ENCODE measurements around the gene DLK2.
"Not testable (repeated sequence)": the region's sequence is repeated elsewhere in the genome, so short reads cannot be mapped to it uniquely, and the experiment has no call there.

The DLK2 gene

GRCh38 chr6:43461936-43462335, 6.6 kb upstream of the DLK2 start:
- WGBS, 2 donors (ENCODE audit: extremely low coverage in 2 of 2, insufficient read length in 2 of 2, insufficient replicate concordance in 1 of 2), result no CpG with 5 or more reads among the region's 5 CpGs
- peaks cover 0 to 22% (median 2%) of the 10 kb centered on the region in 3 experiments for H3K27me3 ChIP-seq (ENCODE audit: control insufficient read depth in 3 of 3, insufficient read depth in 3 of 3, low read depth in 1 of 3, low read length in 3 of 3)
- no peaks in the 10 kb centered on the region for H3K4me1 ChIP-seq (ENCODE audit: control insufficient read depth in 2 of 2, insufficient read depth in 1 of 2, low read depth in 1 of 2, low read length in 2 of 2)
- H3K23ac ChIP-seq (ENCODE audit: low read depth, low read length, poor library complexity), result no peak overlapping the region
- no peak overlapping the region for H3K4me3 ChIP-seq (ENCODE audit: low read length in 2 of 2)
- H4K91ac ChIP-seq (ENCODE audit: low read depth, low read length, poor library complexity), result no peak overlapping the region
- no peak overlapping the region for H4K8ac ChIP-seq (ENCODE audit: low read depth, low read length)
- H3K27ac ChIP-seq (replicated peaks; ENCODE audit: low read length), result no peak overlapping the region
- H3K79me1 ChIP-seq (ENCODE audit: low read depth, low read length), result no peaks in the 10 kb centered on the region
- no peak overlapping the region for H2BK5ac ChIP-seq (ENCODE audit: low read length)
- no peak overlapping the region for H2BK12ac ChIP-seq (ENCODE audit: low read length)
- H2BK120ac ChIP-seq (ENCODE audit: low read depth, low read length), result no peak overlapping the region
- H3K9me3 ChIP-seq (replicated peaks in 1 of 2; ENCODE audit: control insufficient read depth in 2 of 2, insufficient read depth in 1 of 2, low read depth in 1 of 2, low read length in 2 of 2), result no peaks in the 10 kb centered on the region
- H3K4ac ChIP-seq (ENCODE audit: low read length), result no peak overlapping the region
- no peak overlapping the region for H3K14ac ChIP-seq (ENCODE audit: low read length)
- H3K18ac ChIP-seq (ENCODE audit: low read length), result no peak overlapping the region
- no peak overlapping the region for H2AFZ ChIP-seq (ENCODE audit: low read length)
- no peak overlapping the region for H3K9ac ChIP-seq (ENCODE audit: low read depth, low read length, poor library complexity)
- H2BK15ac ChIP-seq (ENCODE audit: low read length), result no peak overlapping the region
- DNase-seq (ENCODE audit: low spot score), result no peak
- H3K36me3 ChIP-seq (replicated peaks in 1 of 2; ENCODE audit: control insufficient read depth in 2 of 2, insufficient read depth in 2 of 2, low read length in 2 of 2), result no peaks in the 10 kb centered on the region
- H3K4me2 ChIP-seq (ENCODE audit: insufficient read depth, low read length, poor library complexity, severe bottlenecking), result no peak overlapping the region
- no peak overlapping the region for H2AK5ac ChIP-seq (ENCODE audit: low read depth, low read length)

GRCh38 chr6:43460032-43460431, 4.7 kb upstream of the DLK2 start:
- H2BK15ac ChIP-seq (ENCODE audit: low read length), result no peak overlapping the region
- no peak overlapping the region for H2BK120ac ChIP-seq (ENCODE audit: low read depth, low read length)
- no peak overlapping the region for H3K18ac ChIP-seq (ENCODE audit: low read length)
- H4K91ac ChIP-seq (ENCODE audit: low read depth, low read length, poor library complexity), result no peak overlapping the region
- no peak overlapping the region for H2AFZ ChIP-seq (ENCODE audit: low read length)
- H3K27me3 ChIP-seq (ENCODE audit: control insufficient read depth in 3 of 3, insufficient read depth in 3 of 3, low read depth in 1 of 3, low read length in 3 of 3), result peaks cover 2 to 29% (median 16%) of the 10 kb centered on the region in 3 experiments
- no peak overlapping the region for H3K4me2 ChIP-seq (ENCODE audit: insufficient read depth, low read length, poor library complexity, severe bottlenecking)
- peaks cover 0 to 4% of the 10 kb centered on the region in 2 donors for H3K4me1 ChIP-seq (ENCODE audit: control insufficient read depth in 2 of 2, insufficient read depth in 1 of 2, low read depth in 1 of 2, low read length in 2 of 2)
- no peak overlapping the region for H3K27ac ChIP-seq (replicated peaks; ENCODE audit: low read length)
- H3K79me1 ChIP-seq (ENCODE audit: low read depth, low read length), result no peaks in the 10 kb centered on the region
- WGBS, 2 donors (ENCODE audit: extremely low coverage in 2 of 2, insufficient read length in 2 of 2, insufficient replicate concordance in 1 of 2), result no CpG with 5 or more reads among the region's 4 CpGs
- no peaks in the 10 kb centered on the region for H3K9me3 ChIP-seq (replicated peaks in 1 of 2; ENCODE audit: control insufficient read depth in 2 of 2, insufficient read depth in 1 of 2, low read depth in 1 of 2, low read length in 2 of 2)
- no peak overlapping the region for H3K9ac ChIP-seq (ENCODE audit: low read depth, low read length, poor library complexity)
- H3K4ac ChIP-seq (ENCODE audit: low read length), result no peak overlapping the region
- H3K14ac ChIP-seq (ENCODE audit: low read length), result no peak overlapping the region
- no peak for DNase-seq (ENCODE audit: low spot score)
- no peak overlapping the region for H3K23ac ChIP-seq (ENCODE audit: low read depth, low read length, poor library complexity)
- H4K8ac ChIP-seq (ENCODE audit: low read depth, low read length), result no peak overlapping the region
- no peak overlapping the region for H2BK12ac ChIP-seq (ENCODE audit: low read length)
- H3K36me3 ChIP-seq (replicated peaks in 1 of 2; ENCODE audit: control insufficient read depth in 2 of 2, insufficient read depth in 2 of 2, low read length in 2 of 2), result no peaks in the 10 kb centered on the region
- no peak overlapping the region for H2AK5ac ChIP-seq (ENCODE audit: low read depth, low read length)
- no peak overlapping the region for H3K4me3 ChIP-seq (ENCODE audit: low read length in 2 of 2)
- no peak overlapping the region for H2BK5ac ChIP-seq (ENCODE audit: low read length)

GRCh38 chr6:43459535-43459934, 4.2 kb upstream of the DLK2 start:
- no peak overlapping the region for H2BK5ac ChIP-seq (ENCODE audit: low read length)
- no peak overlapping the region for H2BK12ac ChIP-seq (ENCODE audit: low read length)
- no peak for DNase-seq (ENCODE audit: low spot score)
- peaks cover 0 to 4% of the 10 kb centered on the region in 2 donors for H3K4me1 ChIP-seq (ENCODE audit: control insufficient read depth in 2 of 2, insufficient read depth in 1 of 2, low read depth in 1 of 2, low read length in 2 of 2)
- no peak overlapping the region for H3K9ac ChIP-seq (ENCODE audit: low read depth, low read length, poor library complexity)
- H3K4me3 ChIP-seq (ENCODE audit: low read length in 2 of 2), result no peak overlapping the region
- H3K14ac ChIP-seq (ENCODE audit: low read length), result no peak overlapping the region
- no peak overlapping the region for H3K4ac ChIP-seq (ENCODE audit: low read length)
- H3K9me3 ChIP-seq (replicated peaks in 1 of 2; ENCODE audit: control insufficient read depth in 2 of 2, insufficient read depth in 1 of 2, low read depth in 1 of 2, low read length in 2 of 2), result no peaks in the 10 kb centered on the region
- H3K23ac ChIP-seq (ENCODE audit: low read depth, low read length, poor library complexity), result no peak overlapping the region
- no peak overlapping the region for H4K8ac ChIP-seq (ENCODE audit: low read depth, low read length)
- H3K36me3 ChIP-seq (replicated peaks in 1 of 2; ENCODE audit: control insufficient read depth in 2 of 2, insufficient read depth in 2 of 2, low read length in 2 of 2), result no peaks in the 10 kb centered on the region
- H2AFZ ChIP-seq (ENCODE audit: low read length), result no peak overlapping the region
- H4K91ac ChIP-seq (ENCODE audit: low read depth, low read length, poor library complexity), result no peak overlapping the region
- H2BK120ac ChIP-seq (ENCODE audit: low read depth, low read length), result no peak overlapping the region
- no peak overlapping the region for H3K4me2 ChIP-seq (ENCODE audit: insufficient read depth, low read length, poor library complexity, severe bottlenecking)
- no peaks in the 10 kb centered on the region for H3K79me1 ChIP-seq (ENCODE audit: low read depth, low read length)
- WGBS, 2 donors (ENCODE audit: extremely low coverage in 2 of 2, insufficient read length in 2 of 2, insufficient replicate concordance in 1 of 2), result no CpG with 5 or more reads among the region's 1 CpG
- H3K18ac ChIP-seq (ENCODE audit: low read length), result no peak overlapping the region
- H2AK5ac ChIP-seq (ENCODE audit: low read depth, low read length), result no peak overlapping the region
- no peak overlapping the region for H3K27ac ChIP-seq (replicated peaks; ENCODE audit: low read length)
- peaks cover 2 to 29% (median 20%) of the 10 kb centered on the region in 3 experiments for H3K27me3 ChIP-seq (ENCODE audit: control insufficient read depth in 3 of 3, insufficient read depth in 3 of 3, low read depth in 1 of 3, low read length in 3 of 3)
- no peak overlapping the region for H2BK15ac ChIP-seq (ENCODE audit: low read length)

GRCh38 chr6:43458154-43458553, 2.8 kb upstream of the DLK2 start:
- H3K4ac ChIP-seq (ENCODE audit: low read length); H3K9ac ChIP-seq (ENCODE audit: low read depth, low read length, poor library complexity); DNase-seq (ENCODE audit: low spot score); H3K9me3 ChIP-seq (replicated peaks in 1 of 2; ENCODE audit: control insufficient read depth in 2 of 2, insufficient read depth in 1 of 2, low read depth in 1 of 2, low read length in 2 of 2); H2BK12ac ChIP-seq (ENCODE audit: low read length); H3K23ac ChIP-seq (ENCODE audit: low read depth, low read length, poor library complexity); H2BK15ac ChIP-seq (ENCODE audit: low read length); H3K36me3 ChIP-seq (replicated peaks in 1 of 2; ENCODE audit: control insufficient read depth in 2 of 2, insufficient read depth in 2 of 2, low read length in 2 of 2); H3K27ac ChIP-seq (replicated peaks; ENCODE audit: low read length); H3K18ac ChIP-seq (ENCODE audit: low read length); H3K79me1 ChIP-seq (ENCODE audit: low read depth, low read length); H2AFZ ChIP-seq (ENCODE audit: low read length); H4K8ac ChIP-seq (ENCODE audit: low read depth, low read length); H3K4me2 ChIP-seq (ENCODE audit: insufficient read depth, low read length, poor library complexity, severe bottlenecking); H3K14ac ChIP-seq (ENCODE audit: low read length); H3K4me1 ChIP-seq (ENCODE audit: control insufficient read depth in 2 of 2, insufficient read depth in 1 of 2, low read depth in 1 of 2, low read length in 2 of 2); H2AK5ac ChIP-seq (ENCODE audit: low read depth, low read length); H4K91ac ChIP-seq (ENCODE audit: low read depth, low read length, poor library complexity); H3K4me3 ChIP-seq (ENCODE audit: low read length in 2 of 2); H2BK5ac ChIP-seq (ENCODE audit: low read length); H2BK120ac ChIP-seq (ENCODE audit: low read depth, low read length): not testable (repeated sequence)
- WGBS, 2 donors (ENCODE audit: extremely low coverage in 2 of 2, insufficient read length in 2 of 2, insufficient replicate concordance in 1 of 2), result no CpG with 5 or more reads among the region's 15 CpGs
- H3K27me3 ChIP-seq (ENCODE audit: control insufficient read depth in 3 of 3, insufficient read depth in 3 of 3, low read depth in 1 of 3, low read length in 3 of 3), result peaks cover 2 to 25% (median 20%) of the 10 kb centered on the region in 3 experiments
